Endometrium (tissue), 2 donors: ENCODE data around the gene CRP.

Experiments
- FAIRE-seq: peaks from 2 replicates; lab custom pipeline; 2012; peaks lifted over from hg19 to GRCh38; lab: Jason Lieb, UNC
- donor health status: control.
- donor health status: control.

CRP gene

GRCh38 chr1:159699653-159700052 is 14.7 kb downstream of the CRP start:
- FAIRE-seq, result no peak

DNA sequence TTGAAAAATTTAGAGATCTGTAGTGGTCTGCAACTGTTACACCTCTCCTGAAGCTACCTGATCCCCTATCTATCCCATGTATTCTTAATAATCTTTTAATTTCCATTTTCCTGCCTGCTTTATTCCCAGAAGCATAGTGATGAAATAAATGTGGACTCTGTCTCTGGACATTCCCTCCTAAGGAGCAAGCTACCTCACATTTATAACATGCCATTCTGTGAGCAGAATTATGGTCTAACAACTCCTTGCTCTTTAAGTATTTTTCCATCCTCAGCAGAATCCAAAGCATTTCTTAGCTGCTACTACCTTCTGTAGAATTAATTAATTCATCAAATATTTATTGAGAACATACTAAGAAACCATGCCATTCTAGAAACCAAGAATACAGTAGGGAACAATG is 15.1 kb downstream of the CRP start:
- FAIRE-seq, result no peak

DNA sequence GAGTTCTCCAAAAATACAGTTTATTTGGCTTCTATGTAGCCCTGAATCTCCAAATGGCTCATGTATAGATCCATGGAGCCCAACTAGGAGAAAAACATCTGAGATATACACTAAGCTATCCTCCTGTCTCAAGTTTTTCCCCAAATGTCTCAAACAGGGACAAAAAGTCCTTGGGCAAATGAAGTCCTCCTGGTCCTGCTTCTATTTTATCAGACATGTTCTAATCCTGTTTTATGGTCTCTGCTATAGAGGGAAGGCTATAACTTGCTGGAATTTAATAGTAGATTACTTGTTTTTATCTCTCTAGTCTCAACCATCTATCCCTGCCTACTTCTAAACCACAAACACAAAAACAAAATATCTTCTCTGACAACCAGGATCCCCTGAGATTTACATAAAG is 26.9 kb downstream of the CRP start:
- no peak for FAIRE-seq

DNA sequence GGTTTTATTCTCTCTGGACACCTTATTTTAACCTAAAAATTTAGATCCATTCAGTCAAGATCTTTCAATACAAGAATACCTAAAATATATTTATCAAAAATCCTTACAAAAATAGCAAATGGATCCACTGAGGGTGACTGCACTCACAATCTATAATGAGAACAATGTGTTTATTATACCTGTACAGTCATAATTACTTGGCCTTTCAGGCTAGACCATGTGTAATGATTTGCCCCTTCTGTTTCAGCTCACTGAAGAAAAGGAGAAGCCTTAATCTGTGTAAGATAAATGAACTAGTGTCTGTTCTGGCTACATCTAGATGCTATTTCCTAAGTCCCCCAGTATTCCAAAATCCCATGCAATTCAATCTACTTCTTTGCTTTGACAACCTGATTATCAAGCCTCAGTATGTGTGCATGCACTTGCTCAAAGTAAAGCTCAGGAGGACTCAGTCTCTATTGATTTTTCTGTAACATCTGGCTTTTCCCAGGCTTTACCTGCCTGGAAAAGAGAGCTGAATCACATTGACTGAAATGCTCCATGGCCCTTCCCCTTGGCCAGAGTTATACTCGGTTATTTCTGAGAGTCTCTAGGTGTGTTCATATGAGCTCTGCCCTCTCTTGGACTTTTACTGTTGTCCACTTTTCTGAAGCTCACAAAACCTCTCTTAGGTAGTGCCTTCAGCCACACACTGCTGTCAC is 27.6 kb downstream of the CRP start:
- FAIRE-seq, result no peak

GRCh38 chr1:159678939-159679338 is 35.5 kb downstream of the CRP start:
- FAIRE-seq, result no peak

GRCh38 chr1:159675046-159675445 is 39.3 kb downstream of the CRP start:
- FAIRE-seq, result no peak

DNA sequence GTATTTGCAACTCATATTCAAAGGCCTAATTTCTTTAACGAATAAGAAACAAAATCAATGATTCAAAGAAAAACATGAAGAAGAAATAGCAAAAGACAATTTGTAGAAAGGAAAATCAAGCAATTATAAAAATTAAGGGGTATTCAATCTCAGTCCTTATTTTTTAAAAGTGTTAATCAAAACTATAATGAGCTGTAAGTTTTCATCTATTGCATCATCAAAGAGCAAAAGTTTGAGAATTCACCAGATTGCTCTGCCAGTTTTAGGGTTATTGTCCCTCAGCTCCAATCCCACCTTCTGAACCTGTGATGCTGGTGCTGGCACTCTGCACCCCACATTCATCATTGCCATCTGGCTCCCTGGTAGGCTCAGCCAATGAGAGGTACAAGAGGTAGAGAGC is 42.0 kb downstream of the CRP start:
- FAIRE-seq, result peak; percentile 35

DNA sequence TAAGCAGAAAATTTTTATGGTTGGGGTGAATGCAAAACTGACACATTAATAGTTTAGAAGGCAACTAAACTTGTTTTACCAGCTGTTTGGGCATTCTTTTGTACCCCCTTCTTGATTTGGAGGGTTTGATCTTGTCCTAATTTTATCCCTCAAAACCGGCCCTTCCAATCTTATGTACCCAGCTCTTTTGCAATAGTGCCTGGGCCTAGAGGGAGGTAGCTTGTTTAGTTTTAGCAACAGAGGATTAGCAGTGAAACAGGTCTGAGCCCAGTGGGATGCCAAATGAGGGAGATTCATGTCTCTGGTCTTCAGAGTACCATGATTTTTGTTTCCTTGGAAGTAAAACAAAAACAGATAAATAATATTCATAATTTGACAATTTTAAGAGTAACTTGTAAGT is 45.1 kb downstream of the CRP start:
- FAIRE-seq, result no peak

- FAIRE-seq, result no peak
Observed at GRCh38 chr1:159668739-159669138, 45.6 kb downstream of the CRP start.

GRCh38 chr1:159664247-159664646 is 50.1 kb downstream of the CRP start:
- FAIRE-seq, result no peak

GRCh38 chr1:159663552-159663951 is 50.8 kb downstream of the CRP start:
- no peak for FAIRE-seq
